HG02885 (cell line): ENCODE data around the gene SYVN1.
A peak's percentile ranks its signal among the peaks of the same experiment; 100 is the strongest.
"Not testable (repeated sequence)": the region's sequence is repeated elsewhere in the genome, so short reads cannot be mapped to it uniquely, and the experiment has no call there.

Experiments
- ATAC-seq: cut with Tn5 transposase; IDR thresholded peaks from one replicate; pipeline ENCODE4 v1.9.1; 2021; ENCODE audit warnings: mild to moderate bottlenecking; ENCODE audit not compliant: unreplicated experiment, poor library complexity

SYVN1 gene

GRCh38 chr11:65134240-65134951 lies at the start of gene SYVN1:
Gene SYVN1, minus strand, starts transcription at chr11:65134519. Its CDS starts 918 bp downstream, at chr11:65133601.
- ATAC-seq: peak; percentile 61

GRCh38 chr11:65183201-65183891 lies 49.0 kb upstream of the SYVN1 start:
- ATAC-seq: no peak

GRCh38 chr11:65182258-65183170 lies 48.2 kb upstream of the SYVN1 start:
- ATAC-seq: no peak

GRCh38 chr11:65181569-65182257 lies 47.4 kb upstream of the SYVN1 start, which contains the start of gene CAPN1:
Gene CAPN1, plus strand, starts transcription at chr11:65181928. Its CDS starts 774 bp downstream, at chr11:65182702.
- ATAC-seq: peak; percentile 41

- ATAC-seq: peak; percentile 65
Measured at GRCh38 chr11:65180877-65181568, 46.7 kb upstream of the SYVN1 start.

GRCh38 chr11:65174571-65175010 lies 40.3 kb upstream of the SYVN1 start:
- ATAC-seq: not testable (repeated sequence)

- no peak for ATAC-seq
Measured at GRCh38 chr11:65172600-65172999, 38.3 kb upstream of the SYVN1 start.

- no peak for ATAC-seq
Measured at GRCh38 chr11:65170058-65170534, 35.8 kb upstream of the SYVN1 start, which contains the start of gene SPDYC. Gene SPDYC, plus strand, starts transcription at chr11:65170233. Its CDS starts 1,125 bp downstream, at chr11:65171358.

GRCh38 chr11:65169164-65169641 lies 34.9 kb upstream of the SYVN1 start:
- no peak for ATAC-seq

- ATAC-seq: no peak
Measured at GRCh38 chr11:65167656-65168055, 33.3 kb upstream of the SYVN1 start.

GRCh38 chr11:65166893-65167292 lies 32.6 kb upstream of the SYVN1 start:
- ATAC-seq: no peak

- no peak for ATAC-seq
Measured at GRCh38 chr11:65165410-65166317, 31.3 kb upstream of the SYVN1 start.

- no peak for ATAC-seq
Measured at GRCh38 chr11:65163684-65164083, 29.4 kb upstream of the SYVN1 start.

- no peak for ATAC-seq
Measured at GRCh38 chr11:65160643-65161042, 26.3 kb upstream of the SYVN1 start.

- no peak for ATAC-seq
Measured at GRCh38 chr11:65159012-65159411, 24.7 kb upstream of the SYVN1 start.

GRCh38 chr11:65157336-65157735 lies 23.0 kb upstream of the SYVN1 start:
- no peak for ATAC-seq

- no peak for ATAC-seq
Measured at GRCh38 chr11:65156926-65157325, 22.6 kb upstream of the SYVN1 start.

GRCh38 chr11:65156256-65156655 lies 21.9 kb upstream of the SYVN1 start:
- ATAC-seq: no peak
